SK-MEL-5 (cell line): ENCODE results near the gene DPF3. TPM values are rescaled to one million over a fixed set of nuclear protein-coding genes. Genes with fewer than 3 reads are reported as not detected.
"Not testable (repeated sequence)": the region's sequence is repeated elsewhere in the genome, so short reads cannot be mapped to it uniquely, and the experiment has no call there.

Experiments used
- DNase-seq: peaks from one replicate; pipeline ENCODE4 v3.0.0-alpha.2; 2016; ENCODE audit warnings: low read depth, low spot score
- in situ Hi-C: cut with HindIII; loops from 2 replicates; pipeline ENCODE4 v1.10.0; 2016; ENCODE audit warnings: low sequenced_read_pairs, high pct_unique_total_duplicates, low pct_unique_long_range_greater_than_20kb
- total RNA-seq: library from RNA; depleted of rRNA; stranded (reverse); fragments of >200 nt; shearing (Covaris generic); gene quantifications from 2 replicates; pipeline ENCODE4 v1.2.3, GENCODE V29; 2014

The DPF3 gene
- total RNA-seq, 1 experiment from 2014 or later, result 1.3 TPM

DNA sequence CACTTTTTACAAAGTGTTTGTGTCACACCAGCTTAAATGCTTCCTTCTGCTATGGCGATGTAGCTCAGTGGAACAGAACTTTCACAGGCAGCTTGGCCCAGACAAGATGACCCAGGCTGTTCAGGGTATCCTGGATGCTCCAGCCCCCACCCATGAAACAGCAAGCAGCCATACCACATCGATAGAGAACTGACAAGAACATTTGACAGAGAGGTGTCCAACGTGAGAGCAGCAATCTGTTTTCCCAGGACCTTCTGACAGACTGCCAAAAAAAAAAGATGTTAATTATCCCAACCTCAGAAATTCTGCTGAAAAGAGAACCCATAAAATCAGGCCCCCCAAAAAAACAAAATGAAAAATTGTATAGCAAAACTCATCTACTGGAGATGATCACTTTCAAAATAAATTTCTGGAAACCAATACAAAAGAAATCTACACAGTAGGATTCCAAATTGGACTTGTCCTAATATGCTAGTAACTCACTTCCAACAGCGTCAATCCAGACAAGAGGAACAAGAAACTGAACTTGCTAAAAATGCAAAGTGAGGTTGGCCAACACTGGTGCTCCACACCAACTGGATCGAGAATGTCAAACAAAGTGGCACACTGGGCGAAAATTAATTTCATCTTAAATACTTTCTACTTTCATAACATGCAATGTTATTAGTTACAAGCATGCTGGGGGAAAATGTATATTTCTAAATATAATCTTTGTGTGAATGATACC is 118.8 kb downstream of the DPF3 start:
- in situ Hi-C loops, result no loop called here
- no peak for DNase-seq

DNA sequence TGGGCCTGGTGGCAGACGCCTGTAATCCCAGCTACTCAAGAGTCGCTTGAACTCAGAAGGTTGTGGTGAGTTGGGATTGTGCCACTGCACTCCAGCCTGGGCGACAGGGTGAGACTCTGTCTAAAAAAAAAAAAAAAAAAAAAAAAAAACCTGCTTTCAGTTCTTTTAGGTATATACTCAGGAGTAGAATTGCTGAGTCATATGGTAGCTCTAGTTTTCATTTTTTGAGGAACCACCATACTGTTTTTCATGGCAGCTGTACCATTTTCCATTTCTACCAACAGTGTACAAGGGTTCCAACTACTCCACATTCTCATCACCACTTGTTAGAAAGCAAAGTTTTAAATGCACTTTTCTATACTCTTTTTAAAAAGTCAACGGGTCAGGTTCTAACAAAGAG is 119.8 kb downstream of the DPF3 start:
- in situ Hi-C loops, result no loop called here
- DNase-seq, result no peak

DNA sequence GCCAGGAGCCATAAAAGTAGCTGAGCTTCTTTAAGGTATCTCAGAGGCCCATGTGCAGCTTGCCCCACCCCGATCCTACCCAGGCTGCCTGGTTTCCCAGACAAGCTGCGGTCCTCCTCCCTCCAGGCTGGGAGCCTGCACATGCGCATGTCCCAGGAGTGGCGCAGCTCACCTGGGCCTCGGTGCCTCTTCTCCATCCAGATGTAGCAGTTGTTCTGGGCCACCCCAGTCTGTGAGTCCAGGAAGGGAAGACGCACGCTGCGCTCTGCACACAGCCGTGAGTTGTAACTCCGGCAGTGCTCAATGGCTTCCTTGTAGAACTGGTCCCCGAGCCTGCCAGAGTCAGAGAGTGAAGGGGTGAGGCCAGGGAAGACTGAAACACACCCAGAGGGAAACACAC is 122.3 kb downstream of the DPF3 start:
- in situ Hi-C loops, result no loop called here
- no peak for DNase-seq

DNA sequence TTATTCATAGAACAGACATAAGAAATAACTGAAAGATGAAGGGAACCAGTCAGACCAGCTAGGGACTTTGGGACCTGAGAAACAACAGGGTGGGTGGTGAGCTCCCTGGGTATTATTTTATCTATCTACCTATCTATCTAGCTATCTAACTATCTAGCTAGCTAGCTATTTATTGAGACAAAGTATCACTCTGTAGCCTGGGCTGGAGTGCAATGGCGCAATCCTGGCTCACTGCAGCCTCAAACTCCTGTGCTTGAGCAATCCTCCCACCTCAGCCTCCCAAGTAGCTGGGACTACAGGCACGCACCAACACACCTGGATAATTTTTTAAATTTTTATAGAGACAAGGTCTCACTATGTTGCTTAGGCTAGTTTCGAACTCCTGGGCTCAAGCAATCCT is 127.6 kb downstream of the DPF3 start:
- in situ Hi-C loops, result no loop called here

DNA sequence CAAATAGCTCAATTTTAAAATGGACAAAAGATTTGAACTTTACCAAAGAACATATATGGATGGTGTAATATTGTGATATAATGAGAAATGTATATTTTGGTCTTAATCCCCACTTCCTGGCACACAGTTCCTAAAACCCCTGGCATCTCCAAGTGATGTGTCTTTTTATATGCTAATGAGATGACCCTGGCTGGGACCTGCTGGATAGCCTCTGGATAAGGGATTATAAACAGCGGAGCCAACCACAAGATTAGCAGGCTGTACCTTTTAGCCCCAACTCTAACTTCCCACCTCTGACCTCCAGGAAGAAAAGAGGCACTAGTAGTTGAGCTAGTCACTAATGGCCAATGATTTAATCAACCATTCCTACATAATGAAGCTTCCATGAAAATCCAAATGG is 130.0 kb downstream of the DPF3 start:
- no peak for DNase-seq
- in situ Hi-C loops, result no loop called here

More for the DNA sequence above, 127.6 kb downstream of the DPF3 start:
- DNase-seq, result no peak

DNA sequence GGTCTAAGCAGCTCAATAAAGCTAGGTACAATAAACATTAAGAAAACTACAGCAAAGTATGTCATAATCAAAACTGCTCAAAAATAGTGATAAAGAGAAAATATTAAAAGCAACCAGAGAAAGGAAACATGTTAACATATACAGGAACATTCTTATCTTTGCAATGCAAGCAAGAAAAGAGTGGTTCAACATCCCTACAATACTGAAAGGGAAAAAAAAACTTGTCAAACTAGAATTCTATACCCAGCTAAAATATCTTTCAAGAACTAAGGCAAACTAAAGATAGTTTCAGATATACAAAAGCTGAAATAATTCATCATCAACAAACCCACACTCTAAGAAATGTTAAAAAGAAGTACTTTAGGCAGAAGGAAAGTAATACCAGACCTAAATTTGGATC is 134.2 kb downstream of the DPF3 start:
- no peak for DNase-seq
- in situ Hi-C loops, result no loop called here

DNA sequence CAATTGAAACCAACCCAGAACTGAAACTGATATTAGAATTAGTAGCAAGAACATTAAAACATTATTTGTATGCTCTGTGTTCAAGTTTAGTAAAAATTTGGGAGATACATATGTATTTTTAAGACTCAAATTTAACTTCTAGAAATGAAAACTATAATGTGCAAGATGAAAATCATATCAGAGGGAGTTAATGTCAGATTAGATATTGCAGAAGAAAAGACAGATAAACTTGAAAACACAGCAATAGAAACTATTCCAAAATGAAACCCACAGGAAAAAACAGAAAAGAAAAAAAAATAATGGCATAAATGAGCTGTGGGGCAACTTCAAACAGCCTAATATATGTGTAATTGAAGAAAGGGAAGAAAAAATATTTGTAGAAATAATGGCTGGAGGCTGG is 134.9 kb downstream of the DPF3 start:
- in situ Hi-C loops, result no loop called here
- DNase-seq, result no peak

DNA sequence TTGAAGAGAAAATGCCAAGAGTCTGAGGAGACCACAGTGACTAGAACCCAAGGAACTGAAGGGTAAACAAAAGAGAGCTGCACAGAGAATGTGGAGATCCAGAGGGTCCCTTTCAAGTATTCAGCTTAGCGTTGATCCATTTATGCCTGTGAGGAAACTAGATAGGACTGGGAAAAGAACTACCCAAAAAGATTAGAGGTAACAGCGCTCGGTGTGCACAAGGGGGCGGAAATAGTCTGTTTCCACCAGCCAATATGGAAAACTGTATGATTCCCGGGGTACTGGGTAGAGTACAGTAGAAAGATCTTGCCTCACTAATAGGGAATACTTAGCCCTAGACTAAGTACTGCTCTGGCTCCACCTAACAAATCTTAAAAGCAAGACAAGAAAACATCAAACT is 135.5 kb downstream of the DPF3 start:
- DNase-seq, result peak; percentile 34
- in situ Hi-C loops, result no loop called here

DNA sequence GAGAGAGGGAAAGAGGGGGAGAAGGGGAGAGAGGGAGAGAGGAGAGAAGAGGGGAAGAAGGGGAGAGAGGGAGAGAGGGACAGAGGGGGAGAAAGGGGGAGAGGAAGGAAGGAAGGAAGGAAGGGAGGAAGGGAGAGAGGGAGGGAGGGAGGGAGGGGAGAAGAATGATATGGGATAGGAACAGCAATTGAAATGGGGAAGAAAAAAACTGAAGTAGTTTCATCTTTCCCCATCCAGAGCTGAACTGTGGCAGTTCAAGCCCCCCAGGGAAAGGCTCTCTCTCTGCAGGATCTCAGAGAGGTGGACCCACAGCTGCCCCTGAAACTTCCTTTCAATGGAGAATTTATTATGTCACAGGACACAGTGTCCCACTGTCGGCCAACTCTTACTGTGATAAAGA is 136.9 kb downstream of the DPF3 start:
- DNase-seq, result no peak
- in situ Hi-C loops, result no loop called here

DNA sequence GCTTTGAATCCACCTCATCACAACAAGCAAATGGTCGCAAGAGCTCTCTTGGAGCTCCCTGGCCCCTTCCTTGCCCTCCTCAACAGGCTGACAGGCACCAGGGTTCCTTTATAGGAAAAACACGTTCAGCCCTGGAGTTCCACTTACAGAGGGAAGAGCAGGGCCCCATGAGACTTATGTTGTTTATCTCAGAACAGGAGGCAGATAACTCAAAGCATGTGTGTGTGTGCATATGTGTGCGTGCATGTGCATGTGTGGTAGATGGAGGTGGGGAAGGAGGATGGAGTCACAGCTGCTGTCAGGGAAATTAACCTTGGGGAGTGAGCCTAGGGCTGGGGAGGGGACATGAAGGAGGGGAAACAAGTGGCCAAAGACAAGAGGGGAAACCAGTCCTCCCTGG is 138.1 kb downstream of the DPF3 start:
- in situ Hi-C loops, result no loop called here
- DNase-seq, result no peak

DNA sequence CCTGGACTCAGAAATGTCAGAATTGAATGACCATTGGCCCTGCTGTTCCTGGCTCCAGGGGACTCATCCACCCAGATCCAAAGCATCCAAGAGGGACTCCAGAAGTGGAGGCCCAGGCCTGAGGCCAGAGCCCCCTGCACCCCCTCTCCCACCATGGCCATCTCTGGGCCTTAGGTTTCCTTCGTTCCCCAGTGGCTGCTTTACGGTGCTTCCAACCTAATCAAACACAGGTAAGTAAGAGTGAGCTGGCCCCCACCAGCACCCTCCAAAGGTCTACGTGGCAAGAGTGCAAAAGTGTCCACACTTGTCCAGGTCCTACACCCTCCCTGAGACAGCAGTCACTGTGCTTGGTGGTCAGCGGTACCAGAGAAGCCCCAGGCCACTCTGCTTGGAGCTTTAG is 139.0 kb downstream of the DPF3 start:
- no peak for DNase-seq
- in situ Hi-C loops, result no loop called here

DNA sequence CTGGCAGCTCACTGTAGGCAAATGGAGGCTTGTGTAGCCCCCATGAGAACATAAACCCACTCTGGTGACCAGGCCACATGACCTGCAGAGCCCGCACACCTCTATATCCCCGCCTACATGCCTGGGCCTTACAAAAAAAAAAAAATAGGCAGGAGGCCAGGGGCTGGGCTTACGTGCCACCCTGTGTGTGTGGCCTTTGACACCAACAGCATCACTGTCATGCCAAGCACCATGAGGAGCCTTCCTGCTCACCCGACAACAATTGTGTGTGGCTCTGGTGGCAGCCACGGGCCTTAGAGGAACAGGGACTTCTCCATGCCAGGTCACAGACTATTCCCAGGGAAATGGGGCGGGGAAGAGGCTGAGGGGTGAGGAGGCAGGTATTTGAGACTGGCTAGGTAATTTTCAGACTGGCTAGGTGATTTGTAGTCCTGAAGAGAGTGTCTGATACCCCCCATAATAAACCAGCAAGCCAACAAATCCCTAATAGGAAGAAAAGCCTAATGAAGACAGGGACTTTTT is 140.0 kb downstream of the DPF3 start:
- in situ Hi-C loops, result no loop called here
- DNase-seq, result no peak

DNA sequence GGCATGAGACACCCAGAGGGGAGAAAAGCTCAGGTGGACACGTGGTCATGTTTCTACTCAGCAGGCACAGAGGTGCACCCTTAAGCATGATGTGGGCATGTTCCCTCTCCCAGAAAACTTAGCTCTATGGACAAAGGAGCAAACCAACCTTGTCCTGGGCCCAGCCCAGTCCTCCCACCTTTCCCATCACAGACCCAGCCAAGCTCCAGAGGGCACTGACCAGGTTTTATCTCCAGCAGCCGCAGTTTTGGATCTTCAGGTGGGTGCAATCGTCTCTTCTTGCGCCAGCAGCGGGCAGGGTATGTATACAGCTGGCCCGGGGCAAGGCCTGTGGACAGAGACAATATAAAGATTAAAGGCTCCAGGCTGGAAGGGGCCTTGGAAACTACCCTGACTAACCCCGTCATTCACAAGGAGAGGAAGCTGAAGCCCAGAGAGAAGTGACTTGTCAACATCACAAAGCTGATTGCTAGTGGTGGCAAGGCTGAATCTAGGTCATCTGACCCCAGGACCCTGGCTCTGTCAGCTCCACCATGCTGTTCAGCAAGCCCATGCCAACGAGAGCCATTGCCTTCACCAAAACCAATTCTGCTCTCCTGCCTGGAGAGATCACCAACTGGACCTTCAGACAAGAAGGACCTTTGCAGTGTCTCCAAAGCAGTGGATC is 140.7 kb downstream of the DPF3 start:
- no peak for DNase-seq
- in situ Hi-C loops, result no loop called here

DNA sequence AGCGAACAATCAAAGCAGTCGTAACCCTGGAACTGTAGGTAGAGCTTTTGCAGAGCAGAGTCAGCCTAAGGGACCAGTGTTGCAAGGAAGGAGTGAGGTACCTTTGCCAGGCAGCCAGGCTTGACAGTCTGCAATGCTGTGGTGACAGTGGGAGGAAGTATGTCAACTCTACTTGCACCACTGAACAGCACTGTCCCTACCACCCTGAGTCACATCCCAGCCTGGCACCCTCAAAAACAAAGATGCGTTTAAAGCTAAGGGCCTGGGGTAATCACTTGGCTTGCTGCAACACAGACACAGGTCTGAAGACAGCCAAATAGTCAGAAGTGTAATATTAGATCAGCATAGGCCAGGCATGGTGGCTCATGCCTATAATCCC is 141.9 kb downstream of the DPF3 start:
- in situ Hi-C loops, result no loop called here
- no peak for DNase-seq

DNA sequence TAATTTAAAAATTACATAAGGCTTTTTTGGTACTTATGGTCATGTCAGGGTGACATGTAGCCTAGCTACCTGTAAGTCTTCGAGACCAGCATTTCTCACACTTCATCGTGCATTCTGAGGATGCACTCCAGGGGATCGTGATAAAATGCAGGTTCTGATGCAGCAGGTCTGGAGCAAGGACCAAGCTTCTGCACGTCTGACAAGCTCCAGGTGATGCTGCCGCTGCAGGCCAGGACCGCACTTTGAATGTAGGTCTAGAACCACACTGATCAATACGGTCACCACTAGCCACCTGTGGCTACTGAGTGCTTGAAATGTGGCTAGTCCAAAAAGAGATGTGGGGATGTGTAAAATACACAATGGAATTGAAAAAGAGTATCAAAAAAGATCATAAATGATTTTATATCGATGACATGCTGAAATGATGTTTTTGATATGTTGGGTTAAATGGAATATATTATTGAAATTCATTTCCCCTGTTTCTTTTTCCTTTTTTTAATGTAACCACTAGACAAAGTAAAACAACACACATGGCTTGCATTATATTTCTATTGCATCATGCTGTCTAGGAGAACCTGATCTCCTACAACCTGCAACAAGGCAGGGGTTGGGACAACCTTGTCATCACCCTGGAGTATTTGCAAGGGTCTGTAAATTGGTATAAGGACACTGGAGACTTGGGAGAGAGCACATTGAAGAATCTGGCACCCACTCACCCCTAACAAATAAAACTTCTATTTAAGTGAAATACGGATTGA is 142.4 kb downstream of the DPF3 start:
- in situ Hi-C loops, result no loop called here
- DNase-seq, result no peak

DNA sequence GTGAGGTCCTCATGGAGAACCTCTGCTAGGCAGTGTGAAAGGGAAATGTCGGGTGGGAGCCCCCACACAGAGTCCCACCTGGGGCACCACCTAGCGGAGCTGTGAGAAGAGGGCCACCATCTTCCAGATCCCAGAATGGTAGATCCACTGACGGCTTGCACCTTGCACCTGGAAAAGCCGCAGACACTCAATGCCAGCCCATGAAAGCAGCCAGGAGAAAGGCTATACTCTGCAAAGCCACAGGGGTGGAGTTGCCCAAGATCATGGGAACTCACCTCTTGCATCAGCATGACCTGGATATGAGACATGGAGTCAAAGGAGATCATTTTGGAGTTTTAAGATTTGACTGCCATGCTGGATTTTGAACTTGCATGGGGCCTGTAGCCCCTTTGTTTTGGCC is 145.0 kb downstream of the DPF3 start:
- DNase-seq, in situ Hi-C loops: not testable (repeated sequence)

DNA sequence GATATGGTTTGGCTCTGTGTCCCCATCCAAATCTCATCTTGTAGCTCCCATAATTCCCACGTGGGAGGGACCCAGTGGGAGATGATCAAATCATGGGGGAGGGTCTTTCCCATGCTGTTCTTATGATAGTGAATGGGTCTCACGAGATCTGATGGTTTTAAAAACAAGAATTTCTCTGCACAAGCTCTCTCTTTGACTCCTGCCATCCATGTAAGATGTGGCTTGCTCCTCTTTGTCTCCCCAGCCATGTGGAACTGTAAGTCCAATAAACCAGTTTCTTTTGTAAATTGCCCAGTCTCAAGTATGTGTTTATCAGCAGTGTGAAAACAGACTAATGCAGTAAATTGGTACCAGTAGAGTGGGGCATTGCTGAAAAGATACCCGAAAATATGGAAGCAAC is 146.2 kb downstream of the DPF3 start:
- in situ Hi-C loops, result no loop called here
- DNase-seq, result no peak
